ENCODE data around the gene NPAS3. TPM values are rescaled to one million over a fixed set of nuclear protein-coding genes. Genes with fewer than 3 reads are reported as not detected.

NPAS3 gene
- total RNA-seq, 4 donors from 2014 or later = 1.5 to 12.3 (median 3.4) TPM

GRCh38 chr14:33369041-33369440, 430.4 kb downstream of the NPAS3 start:
- Histone ChIP-seq H3K36me3 (no peaks in the 10 kb centered on the region), H3K4me3 (no peak overlapping the region), H3K27me3 (no peaks in the 10 kb centered on the region), H3K27ac (no peak overlapping the region), H3K9me3 (no peaks in the 10 kb centered on the region), H3K4me1 (no peaks in the 10 kb centered on the region)
- WGBS, 2 donors = 92 to 93% methylated on average over 3 of the region's 3 CpGs
- TF ChIP-seq EP300 (IDR thresholded peaks at IDR 0.05) (no peak), POLR2A (IDR thresholded peaks at IDR 0.05) (no peak), CTCF (IDR thresholded peaks at IDR 0.05) (no peak)
- no peak for DNase-seq (ENCODE audit: low spot score in 2 of 2)

- no peaks in the 10 kb centered on the region for H3K4me1 ChIP-seq
- no peak for DNase-seq (ENCODE audit: low spot score in 2 of 2)
- TF ChIP-seq POLR2A (IDR thresholded peaks at IDR 0.05) = no peak
- TF ChIP-seq CTCF (IDR thresholded peaks at IDR 0.05) = no peak
- TF ChIP-seq EP300 (IDR thresholded peaks at IDR 0.05) = no peak
- H3K27ac ChIP-seq = no peak overlapping the region
- no peaks in the 10 kb centered on the region for H3K9me3 ChIP-seq
- no peak overlapping the region for H3K4me3 ChIP-seq
- no peaks in the 10 kb centered on the region for H3K27me3 ChIP-seq
- no peaks in the 10 kb centered on the region for H3K36me3 ChIP-seq
Measured at GRCh38 chr14:33369972-33370371, 431.3 kb downstream of the NPAS3 start.

GRCh38 chr14:33370426-33370825, 431.7 kb downstream of the NPAS3 start:
- DNase-seq (ENCODE audit: low spot score in 2 of 2) = no peak
- Histone ChIP-seq H3K4me3 (no peak overlapping the region), H3K27me3 (no peaks in the 10 kb centered on the region), H3K27ac (no peak overlapping the region), H3K36me3 (no peaks in the 10 kb centered on the region), H3K9me3 (no peaks in the 10 kb centered on the region), H3K4me1 (no peaks in the 10 kb centered on the region)
- TF ChIP-seq POLR2A (IDR thresholded peaks at IDR 0.05) (no peak), CTCF (IDR thresholded peaks at IDR 0.05) (no peak), EP300 (IDR thresholded peaks at IDR 0.05) (no peak)
- WGBS, 2 donors = 68 to 79% methylated on average over 1 of the region's 1 CpG

GRCh38 chr14:33375196-33375595, 436.5 kb downstream of the NPAS3 start:
- Histone ChIP-seq H3K4me3 (no peak overlapping the region), H3K36me3 (no peaks in the 10 kb centered on the region), H3K4me1 (no peaks in the 10 kb centered on the region), H3K27ac (no peak overlapping the region), H3K9me3 (no peaks in the 10 kb centered on the region), H3K27me3 (no peaks in the 10 kb centered on the region)
- DNase-seq (ENCODE audit: low spot score in 2 of 2) = no peak
- WGBS, 2 donors = 72 to 93% methylated on average over 2 of the region's 2 CpGs
- TF ChIP-seq EP300 (IDR thresholded peaks at IDR 0.05) (no peak), CTCF (IDR thresholded peaks at IDR 0.05) (no peak), POLR2A (IDR thresholded peaks at IDR 0.05) (no peak)

- TF ChIP-seq CTCF (IDR thresholded peaks at IDR 0.05) (no peak), EP300 (IDR thresholded peaks at IDR 0.05) (no peak), POLR2A (IDR thresholded peaks at IDR 0.05) (no peak)
- Histone ChIP-seq H3K4me3 (no peak overlapping the region), H3K27ac (no peak overlapping the region), H3K4me1 (no peaks in the 10 kb centered on the region), H3K9me3 (no peaks in the 10 kb centered on the region), H3K27me3 (no peaks in the 10 kb centered on the region), H3K36me3 (no peaks in the 10 kb centered on the region)
- DNase-seq (ENCODE audit: low spot score in 2 of 2) = no peak
- WGBS, 2 donors = 69 to 70% methylated on average over 4 of the region's 4 CpGs
Measured at GRCh38 chr14:33375786-33376185, 437.1 kb downstream of the NPAS3 start.

All from tibial nerve (tissue), 4 donors.